ENCODE data around the gene CASZ1. TPM values are rescaled to one million over a fixed set of nuclear protein-coding genes. Genes with fewer than 3 reads are reported as not detected.

Gene CASZ1
- total and polyA plus RNA-seq, 10 donors, result 0.73 to 14.5 (median 9.1) TPM

GRCh38 chr1:10821388-10821787 is 24.9 kb upstream of the CASZ1 start:
- intact Hi-C loops (cut with DNase I; ENCODE audit: low total_unique reads), result no loop called here
- WGBS, 5 donors, result 77 to 100% (median 90%) methylated on average over 2 of the region's 2 CpGs
- Histone ChIP-seq H3K4me3 (no peak overlapping the region), H3K36me3 (no peaks in the 10 kb centered on the region), H3K4me1 (no peaks in the 10 kb centered on the region), H3K27ac (no peak overlapping the region), H3K27me3 (replicated peaks in 1 of 7) (peaks cover 0 to 60% (median 0%) of the 10 kb centered on the region in 7 donors), H3K9me3 (no peaks in the 10 kb centered on the region)
- no peak for TF ChIP-seq POLR2AphosphoS5 (IDR thresholded peaks at IDR 0.05)
- TF ChIP-seq CTCF (IDR thresholded peaks at IDR 0.05 in 8 of 11, conservative IDR thresholded peaks at IDR 0.05 in 3 of 11), result no peak
- no peak for TF ChIP-seq POLR2A (IDR thresholded peaks at IDR 0.05)
- DNase-seq, result no peak

DNA sequence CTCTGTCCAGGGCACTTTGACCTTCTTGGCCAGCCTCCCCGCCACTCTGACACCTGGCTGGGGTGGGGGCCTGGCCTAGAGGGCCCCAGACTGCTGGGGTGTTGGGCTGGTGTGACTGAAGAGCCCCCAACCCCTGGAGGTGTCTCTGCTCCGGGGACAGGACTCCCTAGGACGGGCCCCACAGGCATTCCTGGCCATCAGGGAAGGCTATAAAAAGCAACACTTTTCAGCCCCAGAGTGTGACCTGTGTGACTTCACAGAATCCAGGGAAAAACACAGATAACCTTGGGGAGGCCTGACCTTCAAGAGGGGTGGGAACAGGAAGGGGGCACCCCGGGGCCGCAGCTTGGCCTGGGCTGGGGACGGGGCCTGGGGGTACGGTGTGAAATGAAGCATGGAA is 24.0 kb upstream of the CASZ1 start:
- Histone ChIP-seq H3K4me3 (no peak overlapping the region), H3K27me3 (replicated peaks in 1 of 7) (peaks cover 0 to 50% (median 0%) of the 10 kb centered on the region in 7 donors), H3K9me3 (no peaks in the 10 kb centered on the region), H3K27ac (no peak overlapping the region), H3K4me1 (no peaks in the 10 kb centered on the region), H3K36me3 (no peaks in the 10 kb centered on the region)
- no peak for TF ChIP-seq CTCF (IDR thresholded peaks at IDR 0.05 in 8 of 11, conservative IDR thresholded peaks at IDR 0.05 in 3 of 11)
- no peak for TF ChIP-seq POLR2A (IDR thresholded peaks at IDR 0.05)
- TF ChIP-seq POLR2AphosphoS5 (IDR thresholded peaks at IDR 0.05), result no peak
- 59 to 69% (median 61%) methylated on average over 6 to 7 of the region's 7 CpGs for WGBS, 5 donors
- intact Hi-C loops (cut with DNase I; ENCODE audit: low total_unique reads), result no loop called here
- no peak for DNase-seq

DNA sequence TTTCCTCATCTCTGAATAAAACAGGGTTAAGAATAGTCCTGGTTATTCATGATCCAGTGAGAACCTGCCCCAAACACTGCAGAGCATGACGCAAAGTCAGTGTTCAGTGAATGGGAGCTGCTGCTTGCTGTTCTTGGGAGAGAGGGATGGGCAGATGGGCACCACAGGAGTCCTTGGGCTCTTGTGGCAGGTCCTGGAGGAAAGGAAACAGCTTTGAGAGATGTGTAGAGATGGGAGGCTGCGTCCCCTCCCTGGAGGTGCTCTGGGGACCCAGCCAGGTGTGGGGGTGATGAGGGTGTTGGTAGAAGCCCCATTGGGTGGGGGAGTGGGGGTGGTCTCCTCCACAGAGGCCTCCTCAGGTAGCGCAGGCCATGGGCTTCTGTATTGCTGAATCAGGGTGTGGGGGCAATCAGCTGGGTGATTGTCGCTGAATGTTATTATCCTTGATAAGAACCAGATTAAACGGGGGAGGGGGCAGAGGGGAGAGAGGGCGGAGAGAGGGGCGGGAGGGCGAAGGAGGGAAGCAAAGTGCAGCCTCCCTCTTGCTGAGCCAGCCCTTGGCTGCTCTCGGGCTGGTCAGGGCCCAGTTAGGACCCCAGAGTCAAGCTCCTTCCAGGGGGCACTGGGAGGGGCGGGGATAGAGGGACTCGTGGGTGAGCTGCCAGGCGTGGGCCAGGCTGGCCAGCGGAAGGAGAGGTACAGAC is 22.9 kb upstream of the CASZ1 start:
- H3K27ac ChIP-seq, result no peak overlapping the region
- H3K27me3 ChIP-seq (replicated peaks in 1 of 7), result peaks cover 0 to 42% (median 0%) of the 10 kb centered on the region in 7 donors
- 83 to 88% (median 87%) methylated on average over 12 to 13 of the region's 13 CpGs for WGBS, 5 donors
- TF ChIP-seq POLR2A (IDR thresholded peaks at IDR 0.05) (no peak), CTCF (IDR thresholded peaks at IDR 0.05 in 8 of 11, conservative IDR thresholded peaks at IDR 0.05 in 3 of 11) (no peak), POLR2AphosphoS5 (IDR thresholded peaks at IDR 0.05) (no peak)
- H3K4me3 ChIP-seq, result no peak overlapping the region
- no peaks in the 10 kb centered on the region for H3K4me1 ChIP-seq
- H3K9me3 ChIP-seq, result no peaks in the 10 kb centered on the region
- DNase-seq, result no peak
- intact Hi-C loops (cut with DNase I; ENCODE audit: low total_unique reads), result no loop called here
- no peaks in the 10 kb centered on the region for H3K36me3 ChIP-seq

- H3K4me3 ChIP-seq, result no peak overlapping the region
- intact Hi-C loops (cut with DNase I; ENCODE audit: low total_unique reads), result no loop called here
- no peaks in the 10 kb centered on the region for H3K36me3 ChIP-seq
- no peaks in the 10 kb centered on the region for H3K9me3 ChIP-seq
- no peak overlapping the region for H3K27ac ChIP-seq
- no peak for TF ChIP-seq POLR2A (IDR thresholded peaks at IDR 0.05)
- no peaks in the 10 kb centered on the region for H3K4me1 ChIP-seq
- peaks cover 0 to 34% (median 0%) of the 10 kb centered on the region in 7 donors for H3K27me3 ChIP-seq (replicated peaks in 1 of 7)
- DNase-seq, result no peak
- 81 to 85% (median 82%) methylated on average over 15 to 17 of the region's 17 CpGs for WGBS, 5 donors
Measured at GRCh38 chr1:10818262-10819197, 22.1 kb upstream of the CASZ1 start.

Data from spleen (tissue), 11 donors.